Left colon (tissue), 2 donors: Measurements from ENCODE around the gene KPNA6. TPM values are rescaled to one million over a fixed set of nuclear protein-coding genes. Genes with fewer than 3 reads are reported as not detected.
A peak's percentile ranks its signal among the peaks of the same experiment; 100 is the strongest.

ENCODE experiments used
- ATAC-seq: fragments of 200-7000 bp; cut with Tn5 transposase; one replicate; pipeline ENCODE4 v1.9.1; 2020; ENCODE audit warnings: mild to moderate bottlenecking, moderate library complexity
- DNase-seq, 2 donors: peaks; one replicate each; pipeline ENCODE4 v3.0.0-alpha.2; 2020
- intact Hi-C, 2 donors: fragments of 100-400 bp; cut with DNase I in 1 of 2; cut with micrococcal nuclease in 1 of 2; formaldehyde crosslinking; loops; one replicate each; pipeline versions ENCODE4 v1.11.2 to v1.14.0; 2022; cut with DNase I, micrococcal nuclease
- total RNA-seq, 2 donors: library from RNA; stranded (reverse); fragmentation: NEBNext Ultra II Directional; extraction: Animal tissue kit (Norgen Biotek cat#: 25700); gene quantifications; one replicate each; pipeline ENCODE4 v1.2.1, GENCODE V29; 2021
- donor health status: DM: no; HTN: no; CAD: no.
- donor health status: DM: yes; HTN: yes; CAD: no.

The KPNA6 gene
- total RNA-seq, 2 donors from 2014 or later, result 55.6 to 58.9 TPM

GRCh38 chr1:32179443-32180185 lies 71.8 kb downstream of the KPNA6 start, which contains the start of gene TXLNA:
TXLNA (plus strand) TSS chr1:32179675; CDS start chr1:32180346, 671 bp downstream.
- intact Hi-C loops, result no loop called here
- peak; percentile 95 to 97 for DNase-seq
- ATAC-seq, result peak; percentile 92

GRCh38 chr1:32180186-32181060 lies 72.6 kb downstream of the KPNA6 start:
- intact Hi-C loops, result no loop called here
- DNase-seq (peak; percentile 58 to 62), ATAC-seq (peak; percentile 55)

GRCh38 chr1:32181065-32181464 lies 73.2 kb downstream of the KPNA6 start:
- ATAC-seq (no peak), DNase-seq (no peak)
- intact Hi-C loops, result no loop called here

- DNase-seq (no peak), ATAC-seq (no peak)
- intact Hi-C loops, result no loop called here
These were observed 73.7 kb downstream of the KPNA6 start for GRCh38 chr1:32181563-32181962.

- intact Hi-C loops, result no loop called here
- ATAC-seq (no peak), DNase-seq (no peak)
These were observed 74.2 kb downstream of the KPNA6 start for GRCh38 chr1:32182060-32182459.

GRCh38 chr1:32184650-32185049 lies 76.8 kb downstream of the KPNA6 start:
- intact Hi-C loops, result no loop called here
- ATAC-seq (no peak), DNase-seq (no peak)

- no peak for DNase-seq
- intact Hi-C loops, result no loop called here
- ATAC-seq, result no peak
These were observed 78.2 kb downstream of the KPNA6 start for GRCh38 chr1:32186077-32186476.

- intact Hi-C loops, result no loop called here
- no peak for ATAC-seq
- no peak for DNase-seq
These were observed 78.6 kb downstream of the KPNA6 start for GRCh38 chr1:32186491-32186890.

- no peak for DNase-seq
- no peak for ATAC-seq
- intact Hi-C loops, result no loop called here
These were observed 80.0 kb downstream of the KPNA6 start for GRCh38 chr1:32187850-32188249.

GRCh38 chr1:32192220-32192948 lies 84.5 kb downstream of the KPNA6 start:
- ATAC-seq, result no peak

GRCh38 chr1:32194984-32195383 lies 87.1 kb downstream of the KPNA6 start:
- ATAC-seq, result no peak
- DNase-seq, result no peak
- intact Hi-C loops, result no loop called here

More at GRCh38 chr1:32192220-32192948, 84.5 kb downstream of the KPNA6 start:
- DNase-seq, result no peak
- intact Hi-C loops, result no loop called here

GRCh38 chr1:32195531-32195930 lies 87.7 kb downstream of the KPNA6 start:
- intact Hi-C loops, result no loop called here
- DNase-seq (no peak), ATAC-seq (no peak)

- no peak for ATAC-seq
- intact Hi-C loops, result no loop called here
- no peak for DNase-seq
These were observed 88.3 kb downstream of the KPNA6 start for GRCh38 chr1:32195972-32196823.

GRCh38 chr1:32197074-32197473 lies 89.2 kb downstream of the KPNA6 start:
- no peak for DNase-seq
- ATAC-seq, result no peak
- intact Hi-C loops, result no loop called here

- no peak for DNase-seq
- intact Hi-C loops, result no loop called here
- no peak for ATAC-seq
These were observed 90.0 kb downstream of the KPNA6 start for GRCh38 chr1:32197837-32198236.

GRCh38 chr1:32198237-32199042 lies 90.6 kb downstream of the KPNA6 start:
- no peak for ATAC-seq
- DNase-seq, result no peak
- intact Hi-C loops, result no loop called here

- ATAC-seq, result no peak
- no peak for DNase-seq
- intact Hi-C loops, result no loop called here
These were observed 91.3 kb downstream of the KPNA6 start for GRCh38 chr1:32199043-32199716.
